HG03520 (cell line): ENCODE data around the gene TUBGCP2.

Experiments
- ATAC-seq: cut with Tn5 transposase; IDR thresholded peaks from one replicate; pipeline ENCODE4 v1.9.1; 2021; ENCODE audit warnings: mild to moderate bottlenecking, moderate library complexity; ENCODE audit not compliant: unreplicated experiment

The TUBGCP2 gene

GRCh38 chr10:133281628-133282372, 26.9 kb downstream of the TUBGCP2 start:
- ATAC-seq: no peak

- ATAC-seq: no peak
Measured at GRCh38 chr10:133281084-133281483, 27.6 kb downstream of the TUBGCP2 start.

- ATAC-seq: no peak
Measured at GRCh38 chr10:133280391-133281059, 28.1 kb downstream of the TUBGCP2 start.

GRCh38 chr10:133279326-133280226, 29.1 kb downstream of the TUBGCP2 start:
- ATAC-seq: no peak

- ATAC-seq: peak; percentile 29
Measured at GRCh38 chr10:133278577-133279265, 30.0 kb downstream of the TUBGCP2 start.

- ATAC-seq: no peak
Measured at GRCh38 chr10:133277993-133278576, 30.6 kb downstream of the TUBGCP2 start.

GRCh38 chr10:133277277-133277992, 31.2 kb downstream of the TUBGCP2 start:
- ATAC-seq: no peak

- ATAC-seq: peak; percentile 55
Measured at GRCh38 chr10:133276435-133277201, 32.1 kb downstream of the TUBGCP2 start, which contains the start of gene ADAM8. Gene ADAM8, minus strand, starts transcription at chr10:133276868. Its CDS starts 51 bp downstream, at chr10:133276817.

- ATAC-seq: no peak
Measured at GRCh38 chr10:133276100-133276434, 32.6 kb downstream of the TUBGCP2 start.

GRCh38 chr10:133275684-133276092, 33.0 kb downstream of the TUBGCP2 start:
- ATAC-seq: peak; percentile 37

- ATAC-seq: peak; percentile 37
Measured at GRCh38 chr10:133274751-133275683, 33.7 kb downstream of the TUBGCP2 start.

- ATAC-seq: no peak
Measured at GRCh38 chr10:133273534-133274143, 35.0 kb downstream of the TUBGCP2 start.

GRCh38 chr10:133272964-133273420, 35.7 kb downstream of the TUBGCP2 start:
- ATAC-seq: no peak

GRCh38 chr10:133272301-133272963, 36.2 kb downstream of the TUBGCP2 start:
- no peak for ATAC-seq

- no peak for ATAC-seq
Measured at GRCh38 chr10:133271521-133272300, 37.0 kb downstream of the TUBGCP2 start.

GRCh38 chr10:133270773-133271297, 37.8 kb downstream of the TUBGCP2 start:
- ATAC-seq: no peak
